NCI-H128 (cell line): ENCODE results near the gene BHLHE41.

Source experiments
- DNase-seq: peaks from one replicate; lab custom pipeline; 2025; ENCODE audit not compliant: unreplicated experiment; lab: John Stamatoyannopoulos, UW

The BHLHE41 gene

GRCh38 chr12:26124446-26125399 lies at the start of gene BHLHE41:
TSS of gene BHLHE41 (minus strand) at chr12:26125037. CDS start at chr12:26124779, 258 bp downstream.
- DNase-seq = no peak

- no peak for DNase-seq
Observed at GRCh38 chr12:26172946-26173552, 48.2 kb upstream of the BHLHE41 start.

- DNase-seq = no peak
Observed at GRCh38 chr12:26172539-26172938, 47.7 kb upstream of the BHLHE41 start.

- DNase-seq = no peak
Observed at GRCh38 chr12:26172013-26172412, 47.2 kb upstream of the BHLHE41 start.

- no peak for DNase-seq
Observed at GRCh38 chr12:26164118-26164517, 39.3 kb upstream of the BHLHE41 start.

GRCh38 chr12:26162905-26163304 lies 38.1 kb upstream of the BHLHE41 start:
- no peak for DNase-seq

- no peak for DNase-seq
Observed at GRCh38 chr12:26162174-26162573, 37.3 kb upstream of the BHLHE41 start.

- no peak for DNase-seq
Observed at GRCh38 chr12:26158078-26158764, 33.4 kb upstream of the BHLHE41 start.

GRCh38 chr12:26157001-26157400 lies 32.2 kb upstream of the BHLHE41 start:
- DNase-seq = no peak

GRCh38 chr12:26156201-26156871 lies 31.5 kb upstream of the BHLHE41 start:
- no peak for DNase-seq

- no peak for DNase-seq
Observed at GRCh38 chr12:26153421-26154154, 28.8 kb upstream of the BHLHE41 start.

GRCh38 chr12:26152507-26153102 lies 27.8 kb upstream of the BHLHE41 start:
- no peak for DNase-seq

- no peak for DNase-seq
Observed at GRCh38 chr12:26150736-26151450, 26.1 kb upstream of the BHLHE41 start.

- DNase-seq = no peak
Observed at GRCh38 chr12:26149968-26150500, 25.2 kb upstream of the BHLHE41 start.

- DNase-seq = no peak
Observed at GRCh38 chr12:26148291-26148690, 23.5 kb upstream of the BHLHE41 start.

- DNase-seq = no peak
Observed at GRCh38 chr12:26143291-26143690, 18.5 kb upstream of the BHLHE41 start.

- DNase-seq = no peak
Observed at GRCh38 chr12:26138860-26139259, 14.0 kb upstream of the BHLHE41 start.

- no peak for DNase-seq
Observed at GRCh38 chr12:26136688-26137087, 11.9 kb upstream of the BHLHE41 start.

GRCh38 chr12:26135571-26135970 lies 10.7 kb upstream of the BHLHE41 start:
- no peak for DNase-seq
